ENCODE measurements around the gene HOXB1.

Gene HOXB1

DNA sequence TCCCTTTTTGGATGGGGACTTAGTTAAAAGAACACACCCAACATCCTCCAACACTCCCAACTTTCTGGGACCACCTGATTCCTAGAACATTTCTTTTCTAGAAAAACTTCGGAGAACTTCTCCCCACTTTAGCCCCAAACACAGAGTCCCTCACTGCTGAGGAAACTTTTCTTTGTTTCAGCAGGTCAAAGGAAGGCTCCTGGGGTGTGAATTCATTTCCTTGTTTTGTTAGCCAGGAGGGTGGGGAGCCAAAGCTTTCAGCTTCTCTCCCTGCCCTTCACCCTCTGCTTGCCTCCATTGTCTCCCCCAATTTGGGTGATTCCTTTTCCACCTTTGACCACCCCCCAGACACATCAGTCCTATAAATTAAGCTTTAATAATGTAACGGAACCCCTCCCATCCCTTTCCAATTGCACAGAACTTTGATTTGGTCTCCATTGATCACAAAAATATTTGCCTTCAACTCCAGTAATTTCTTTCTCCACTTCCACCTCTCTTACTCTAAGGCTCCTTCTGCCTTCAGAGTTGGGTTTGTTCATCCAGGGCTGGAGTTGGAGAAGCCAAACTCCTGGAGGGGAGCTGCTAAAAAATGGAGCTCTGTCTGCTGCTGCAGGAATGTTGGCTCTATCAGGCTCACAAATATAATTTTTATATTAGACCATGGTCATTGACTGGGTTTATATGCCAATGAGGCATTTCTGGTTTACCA lies 37.0 kb upstream of the HOXB1 start:
- DNase-seq (ENCODE audit: low read depth in 2 of 2), result no peak

DNA sequence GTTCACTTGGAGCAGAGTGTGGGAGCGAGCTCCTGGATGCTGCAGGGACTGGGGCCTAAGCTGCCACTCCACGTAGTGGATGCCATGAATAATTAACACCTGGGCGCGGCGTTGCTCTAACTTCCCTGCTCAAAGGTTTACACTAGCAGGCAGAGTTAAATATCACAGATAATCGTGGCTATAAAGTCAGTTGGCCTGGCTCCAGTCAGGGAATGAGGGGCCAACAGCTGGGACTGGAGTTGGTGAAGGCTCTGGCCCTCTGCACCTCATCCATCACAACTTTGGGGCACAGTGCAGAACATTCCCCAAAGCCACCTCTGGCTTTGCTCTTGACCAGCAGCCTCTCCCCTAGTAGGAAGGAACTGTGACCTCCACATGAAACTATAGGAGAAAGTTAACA lies 36.4 kb upstream of the HOXB1 start:
- no peak for DNase-seq (ENCODE audit: low read depth in 2 of 2)

DNA sequence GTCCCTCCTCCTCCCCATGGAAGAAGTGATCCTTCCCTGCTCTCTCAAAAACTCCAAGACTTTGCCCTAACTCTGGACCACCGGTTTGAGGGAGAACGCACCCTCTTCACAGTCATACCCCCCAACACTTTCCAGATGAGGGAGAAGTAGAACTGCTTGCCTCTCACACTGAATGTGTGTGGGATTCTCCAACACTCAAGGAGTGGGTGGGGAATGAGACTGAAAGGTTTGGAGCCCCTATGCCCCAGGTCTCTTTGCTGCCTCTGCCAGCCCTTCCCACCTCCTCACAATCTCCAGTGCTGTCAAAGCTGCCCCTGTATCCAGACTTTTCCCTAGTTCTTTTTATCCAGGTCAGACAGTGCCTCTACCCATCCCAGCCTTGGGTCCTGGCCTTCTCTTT lies 35.9 kb upstream of the HOXB1 start:
- DNase-seq (ENCODE audit: low read depth in 2 of 2), result no peak

DNA sequence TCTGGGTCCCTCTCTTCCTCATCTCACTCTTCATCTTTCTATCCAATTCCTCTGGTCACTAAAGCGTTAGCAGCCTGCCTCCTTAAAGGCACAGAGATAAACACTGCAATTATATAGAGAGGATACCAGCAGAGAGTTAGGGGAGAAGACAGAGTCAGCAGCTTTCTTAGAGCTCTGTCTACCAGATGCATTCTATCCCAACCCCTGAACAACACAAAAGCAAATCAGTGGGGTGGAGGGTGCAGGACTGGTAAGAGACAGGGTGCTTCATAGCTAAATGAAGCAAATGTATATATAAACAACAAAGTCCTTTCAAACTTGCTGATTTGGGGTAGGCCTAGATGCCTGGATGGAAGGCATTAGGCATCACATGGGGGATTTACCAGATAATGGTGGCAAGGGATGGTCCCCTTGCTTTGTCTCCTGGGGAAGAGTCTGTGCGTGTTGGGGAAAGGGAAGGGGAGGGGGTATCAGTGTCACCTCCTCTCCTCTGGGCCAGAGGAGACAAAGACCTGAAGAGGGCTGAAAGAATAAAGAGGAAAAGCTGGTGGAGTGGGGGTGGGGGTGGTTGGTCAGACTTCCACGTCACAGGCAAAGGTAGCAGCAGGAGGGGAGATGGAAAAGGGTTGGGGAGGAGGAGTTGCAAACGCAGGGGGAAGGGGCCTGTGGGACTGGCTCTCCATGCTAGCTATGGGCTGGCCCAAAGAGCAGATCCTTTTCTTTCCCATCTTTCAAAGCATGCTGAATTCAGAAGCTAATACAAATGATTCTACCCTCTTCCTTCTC lies 35.3 kb upstream of the HOXB1 start:
- no peak for DNase-seq (ENCODE audit: low read depth in 2 of 2)

DNA sequence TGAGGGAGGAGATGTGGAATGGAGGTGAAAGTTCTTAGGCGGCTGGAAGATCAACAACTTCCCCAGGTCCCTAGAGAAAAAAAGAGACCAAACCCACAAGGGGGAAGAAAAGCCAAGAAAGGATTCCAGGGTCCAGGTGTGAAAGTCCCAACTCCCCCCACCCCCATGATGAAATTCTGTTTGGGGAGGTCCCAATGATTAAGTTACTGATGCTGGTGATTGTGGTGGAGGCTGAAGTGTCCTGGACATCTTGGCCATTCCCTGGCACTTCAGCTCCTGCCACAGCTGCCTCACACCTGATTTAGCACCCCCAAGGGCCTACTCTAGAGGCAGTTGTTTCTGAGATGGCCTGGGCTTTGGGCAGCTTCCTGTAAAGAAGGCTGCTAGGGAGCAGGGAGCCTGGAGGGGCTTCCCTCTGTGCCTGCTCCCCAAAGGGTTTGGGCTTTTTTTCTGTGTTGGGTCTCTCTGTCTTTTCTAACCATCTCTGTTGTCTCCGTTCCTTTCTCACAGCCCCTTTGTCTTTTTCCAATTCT lies 34.3 kb upstream of the HOXB1 start:
- DNase-seq (ENCODE audit: low read depth in 2 of 2), result no peak

DNA sequence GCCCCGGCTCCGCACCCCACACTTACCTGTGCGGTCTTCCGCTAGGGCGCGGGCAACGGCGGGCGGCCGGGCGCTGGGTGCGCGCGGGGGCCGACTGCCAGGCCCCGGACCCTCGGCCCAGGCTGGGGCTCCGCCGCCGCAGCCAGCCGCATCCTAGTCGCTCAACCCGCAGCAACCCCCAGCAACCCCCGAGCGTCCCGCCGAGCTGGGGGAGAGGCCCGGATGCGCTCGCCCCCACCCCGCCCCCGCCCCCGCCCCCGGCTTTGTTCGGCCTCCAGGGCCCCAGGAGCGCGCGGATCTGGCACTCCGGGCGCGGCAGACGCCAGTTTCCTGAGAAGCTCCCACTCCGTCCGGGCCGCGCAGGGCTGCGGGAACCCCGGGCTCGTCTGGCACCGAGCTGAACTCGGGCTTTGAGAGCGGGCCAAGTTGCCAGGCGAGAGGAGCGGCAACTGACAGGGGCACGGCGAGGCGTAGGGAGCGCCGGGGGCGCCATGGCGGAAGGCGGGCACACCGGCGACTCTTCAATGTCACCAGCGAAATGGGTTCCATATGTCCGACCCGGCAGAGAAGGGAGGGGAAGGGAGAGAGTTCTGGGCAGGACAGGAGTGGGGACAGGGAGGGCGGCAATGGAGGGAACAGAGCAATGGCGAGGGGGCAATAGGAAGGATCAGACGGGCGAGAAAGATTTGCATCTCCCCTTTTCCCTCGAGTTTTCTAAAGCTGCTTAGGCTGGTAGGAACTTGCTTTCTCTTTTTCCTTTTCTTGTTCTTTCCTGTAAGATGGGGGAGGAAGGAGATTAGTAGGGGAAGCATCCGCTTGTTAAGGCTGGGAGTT lies 33.6 kb upstream of the HOXB1 start:
- DNase-seq (ENCODE audit: low read depth in 2 of 2), result no peak

DNA sequence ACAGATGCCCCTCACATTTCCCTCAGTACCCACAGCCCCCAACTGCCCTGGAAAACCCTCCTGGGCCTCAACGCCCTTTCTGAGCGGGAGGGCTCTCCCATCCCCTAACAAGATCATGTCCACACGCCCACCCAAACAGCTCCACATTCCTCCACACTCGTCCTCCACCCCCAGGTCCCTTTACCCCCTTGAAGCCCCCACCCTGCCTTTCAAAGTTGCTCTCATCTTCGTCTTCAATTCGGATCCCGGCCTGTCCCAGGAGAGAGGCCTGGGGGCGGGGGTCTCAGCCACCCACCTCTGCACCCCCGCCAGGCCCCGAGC lies 33.0 kb upstream of the HOXB1 start:
- no peak for DNase-seq (ENCODE audit: low read depth in 2 of 2)

DNA sequence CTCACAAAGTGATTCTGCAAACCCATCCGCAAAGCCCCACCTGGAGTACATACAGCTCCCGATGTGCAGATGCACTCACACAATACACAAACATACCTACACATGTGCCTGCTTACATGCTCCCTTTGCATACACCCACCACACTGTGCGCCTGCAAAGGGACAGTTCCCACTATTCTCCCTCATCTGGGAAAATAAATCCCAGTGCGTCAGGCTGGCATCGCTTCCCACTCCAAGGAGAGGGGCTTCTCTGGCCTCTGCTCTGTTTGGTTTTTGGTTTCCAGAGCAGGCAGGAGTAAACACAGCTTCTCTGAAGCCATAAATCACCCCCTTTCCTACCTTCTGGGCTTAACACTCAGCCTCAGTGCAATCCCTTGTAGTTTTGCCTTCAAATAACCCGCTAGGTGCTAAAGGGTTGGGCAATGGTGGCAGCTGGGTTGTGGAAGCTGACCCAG lies 32.6 kb upstream of the HOXB1 start:
- no peak for DNase-seq (ENCODE audit: low read depth in 2 of 2)

DNA sequence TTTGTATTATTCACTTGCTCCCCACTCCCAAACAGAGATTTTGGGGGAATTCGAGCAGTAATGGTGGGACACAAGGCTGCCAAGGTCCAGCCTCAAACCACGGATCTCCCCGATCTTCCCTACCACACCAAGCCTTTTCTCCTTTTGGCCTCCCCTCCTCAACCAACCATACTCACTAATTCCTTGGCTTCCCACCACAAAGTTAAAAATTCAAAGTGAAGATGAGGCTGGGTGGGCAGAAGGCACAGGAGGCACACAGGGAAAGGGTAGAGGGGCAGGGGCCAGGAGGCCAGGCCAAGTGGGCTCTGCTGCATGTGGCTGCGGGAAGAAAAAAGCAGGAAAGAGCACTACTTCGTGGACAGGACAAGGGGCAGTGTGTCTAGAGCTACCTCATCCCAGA lies 32.1 kb upstream of the HOXB1 start:
- no peak for DNase-seq (ENCODE audit: low read depth in 2 of 2)

DNA sequence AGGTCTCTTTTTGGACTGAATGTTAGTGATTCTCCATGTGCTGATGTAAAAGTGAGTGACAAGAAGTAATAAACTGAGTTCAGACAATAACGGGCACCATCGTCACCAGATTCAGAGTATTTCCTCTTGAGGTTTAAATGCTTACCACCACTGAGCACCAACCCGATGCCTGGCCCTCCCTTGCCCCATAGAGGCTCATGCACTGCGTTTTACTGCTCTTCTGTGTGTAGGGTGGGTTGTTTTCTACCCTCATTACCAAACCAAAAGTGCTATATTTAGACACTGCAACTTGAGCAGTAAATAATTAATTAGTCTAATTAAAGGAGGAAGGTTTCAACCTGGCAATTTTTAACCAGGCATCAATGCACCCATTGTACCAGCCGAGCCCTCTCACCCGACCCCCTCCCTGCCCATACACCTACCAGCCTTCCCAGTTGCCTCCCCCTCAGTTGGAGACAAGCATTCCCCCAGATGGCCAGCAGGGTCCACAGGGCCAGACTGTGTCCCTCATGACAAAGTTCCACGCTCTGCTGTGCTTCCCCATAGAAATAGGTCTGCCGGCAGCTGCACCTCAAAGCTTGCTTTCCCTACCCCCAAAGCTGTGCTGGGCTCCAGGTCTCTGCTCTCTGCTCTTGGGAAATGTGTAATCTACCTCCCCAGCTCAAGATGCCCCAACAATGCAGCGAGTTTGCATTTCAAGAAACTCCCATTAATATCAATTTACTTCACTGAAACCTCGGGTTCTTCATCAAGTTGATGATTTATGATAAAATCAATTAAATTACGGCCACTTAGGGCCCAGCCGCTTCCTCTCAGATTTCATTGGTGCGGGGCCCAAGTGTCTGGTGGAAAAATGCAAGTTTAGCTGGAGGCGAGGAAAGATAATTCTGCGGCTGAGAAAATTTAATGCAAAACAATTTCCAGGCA lies 31.3 kb upstream of the HOXB1 start:
- DNase-seq (ENCODE audit: low read depth in 2 of 2), result no peak

DNA sequence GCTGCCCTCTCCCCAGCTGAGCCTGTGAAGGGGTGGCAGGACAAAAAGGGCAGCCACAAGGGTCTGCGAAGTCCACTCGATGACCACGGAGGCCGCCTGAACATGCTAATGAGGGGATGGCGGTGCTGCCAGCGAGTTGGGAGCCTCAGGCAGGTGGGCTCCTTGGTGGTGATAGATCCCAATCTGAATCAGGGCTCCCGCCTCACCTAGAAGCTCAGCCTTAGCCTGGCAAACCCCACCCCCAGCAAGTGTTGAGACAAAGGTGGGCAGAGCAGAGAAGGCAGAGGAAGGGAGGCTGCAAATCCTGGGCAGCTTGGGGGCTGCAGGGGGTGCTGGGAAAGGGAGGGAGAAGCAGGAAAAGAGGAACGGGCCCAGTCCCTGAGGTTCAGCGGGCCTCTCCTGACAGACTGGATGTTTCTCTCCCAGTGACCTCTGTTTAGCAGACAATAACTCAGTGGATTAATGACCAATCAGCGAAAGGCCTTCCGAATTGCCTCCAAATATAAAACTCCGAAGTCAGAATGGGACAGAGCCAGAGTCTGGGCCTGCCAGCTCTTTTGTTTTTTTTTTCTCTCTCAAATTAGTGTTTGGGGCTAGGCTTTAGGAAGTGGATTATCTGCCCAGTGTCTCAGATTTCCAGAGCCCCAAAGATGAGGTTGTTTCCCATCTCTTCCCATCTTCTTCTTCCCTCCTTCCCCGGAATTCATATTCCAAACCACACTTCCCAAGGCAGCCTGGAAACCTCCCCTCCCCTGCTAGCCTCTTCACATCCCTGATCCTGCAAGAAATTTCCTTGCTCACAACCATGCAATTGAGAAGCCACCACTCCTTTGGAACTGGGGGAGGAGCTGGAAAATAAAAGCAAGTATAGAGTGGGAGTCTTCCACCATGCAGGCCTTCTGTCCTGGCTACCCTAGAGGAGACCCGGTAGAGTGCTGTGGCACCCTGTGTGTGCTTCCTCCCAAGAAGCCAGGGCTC lies 29.3 kb upstream of the HOXB1 start:
- DNase-seq (ENCODE audit: low read depth in 2 of 2), result no peak

DNA sequence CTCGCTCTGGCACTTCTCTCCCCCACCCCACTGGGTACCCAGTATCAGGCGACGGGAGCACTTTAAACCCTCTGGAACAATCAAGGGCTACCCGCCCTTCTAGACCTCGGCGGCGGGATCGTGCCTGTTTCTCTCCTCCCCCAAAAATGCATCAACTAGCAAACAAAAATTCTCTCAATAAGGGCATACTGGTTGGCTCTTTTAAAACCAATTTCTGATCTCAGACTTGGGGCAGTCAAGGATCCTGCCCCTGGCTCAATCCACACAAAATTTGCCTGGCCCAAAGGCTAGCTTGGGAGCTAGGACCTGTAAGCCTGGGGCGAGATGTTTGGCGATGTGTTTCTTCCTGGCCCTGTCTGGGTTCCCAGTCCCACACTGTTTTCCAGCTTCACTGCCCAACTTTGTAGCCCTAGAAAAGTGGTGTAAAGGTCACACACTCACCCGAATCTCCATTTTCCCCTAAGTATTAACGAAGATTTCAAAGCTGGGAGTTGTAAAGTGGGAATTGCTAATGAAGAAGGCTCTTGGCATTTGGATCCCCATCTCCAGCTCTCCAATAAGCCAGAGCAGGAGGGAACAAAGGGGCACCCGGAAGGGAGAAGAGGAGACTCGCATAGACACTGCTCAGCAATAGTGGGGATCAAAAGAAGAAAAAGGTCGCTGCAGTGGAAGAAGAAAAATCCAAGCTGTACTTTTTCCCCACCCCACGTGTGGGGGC lies 28.5 kb upstream of the HOXB1 start:
- no peak for DNase-seq (ENCODE audit: low read depth in 2 of 2)

DNA sequence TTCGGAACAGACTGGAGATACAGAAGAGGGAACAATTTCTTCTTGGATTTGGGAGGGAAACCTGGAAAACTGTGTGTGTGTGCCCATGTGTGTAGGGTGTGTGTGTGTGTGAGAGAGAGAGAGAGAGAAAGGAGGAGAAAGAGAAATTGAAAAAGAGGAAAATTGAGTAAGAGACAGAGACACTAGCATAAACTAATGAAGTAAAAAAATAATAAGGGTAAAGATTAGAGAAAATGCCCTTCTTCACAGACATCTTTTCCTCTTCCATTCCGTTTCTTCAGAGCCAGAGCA lies 28.0 kb upstream of the HOXB1 start:
- no peak for DNase-seq (ENCODE audit: low read depth in 2 of 2)

DNA sequence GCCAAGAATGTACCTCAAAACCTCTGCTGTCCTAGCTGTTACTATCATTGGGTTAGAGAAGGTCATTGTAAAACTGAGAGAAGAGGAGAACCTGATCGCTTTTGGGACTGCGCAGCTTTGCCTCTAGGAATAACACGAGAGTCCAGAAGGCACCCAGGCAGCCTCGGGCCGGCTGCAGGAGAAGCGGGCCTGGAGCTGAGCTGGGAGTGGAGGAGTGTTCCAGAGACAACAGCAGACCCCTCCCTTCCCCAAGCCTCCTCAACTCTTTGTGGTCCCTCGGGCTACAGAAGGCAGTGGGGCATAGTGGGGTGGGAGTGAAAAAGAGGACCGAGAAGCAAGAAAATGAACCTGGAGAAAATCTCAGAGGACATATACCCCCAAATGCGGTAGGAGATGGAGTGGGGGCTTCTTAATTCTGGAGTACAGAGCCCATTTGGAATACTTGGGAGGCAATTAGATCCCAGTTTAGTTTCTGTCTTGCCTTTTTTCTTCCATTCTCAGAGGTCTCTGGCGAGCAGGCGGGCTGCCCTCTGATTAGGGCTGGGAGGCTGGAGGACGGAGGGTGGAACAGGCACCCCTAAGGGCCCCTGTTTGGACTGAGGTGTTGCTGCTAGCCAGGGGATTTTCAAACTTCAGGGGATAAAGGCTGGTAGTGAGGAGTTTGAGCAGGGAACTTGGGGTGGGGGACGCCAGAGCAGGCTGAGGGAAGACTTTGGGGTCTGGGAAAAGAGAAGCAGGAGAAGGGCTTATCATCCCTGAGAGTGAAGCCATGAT lies 27.4 kb upstream of the HOXB1 start:
- no peak for DNase-seq (ENCODE audit: low read depth in 2 of 2)

DNA sequence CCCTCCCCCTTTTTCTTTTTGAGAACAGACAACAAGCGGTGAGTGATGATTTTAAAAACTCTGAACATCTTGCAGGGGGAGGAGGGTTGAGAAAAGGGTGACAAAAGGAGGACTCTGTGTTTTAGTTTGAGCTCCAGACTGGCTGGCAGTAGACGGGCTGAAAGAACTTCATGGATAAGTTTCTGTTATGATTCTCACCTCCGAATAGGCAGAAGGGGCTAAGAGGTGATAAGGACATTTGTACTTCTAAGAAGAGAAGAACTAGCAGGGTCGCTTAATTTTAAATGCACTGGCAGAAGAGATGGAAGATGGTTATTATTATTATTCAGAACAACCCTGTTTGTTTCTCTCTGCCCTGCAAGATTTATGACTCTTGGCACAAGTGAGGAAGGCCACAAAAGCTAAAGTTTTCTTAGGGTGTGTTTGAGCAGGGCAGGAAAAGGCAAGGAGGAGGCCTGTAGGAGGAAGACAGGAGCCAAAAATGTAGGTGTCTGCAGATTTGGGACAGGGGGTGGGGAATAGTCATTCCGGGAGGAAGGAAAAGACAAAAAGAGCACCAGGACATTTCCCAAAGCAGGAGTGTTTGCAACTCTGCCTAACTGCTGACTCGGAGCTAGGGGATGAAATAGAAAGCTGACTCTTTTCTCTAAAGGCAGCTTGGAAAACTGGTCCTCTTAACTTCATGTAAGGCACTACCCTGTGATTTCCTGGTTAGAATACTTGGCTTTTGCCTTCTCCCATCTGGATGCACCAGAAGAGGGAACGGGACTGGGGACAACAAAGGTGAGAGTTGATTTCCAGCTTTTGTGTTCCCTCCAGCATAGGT lies 26.0 kb upstream of the HOXB1 start:
- DNase-seq (ENCODE audit: low read depth in 2 of 2), result no peak

DNA sequence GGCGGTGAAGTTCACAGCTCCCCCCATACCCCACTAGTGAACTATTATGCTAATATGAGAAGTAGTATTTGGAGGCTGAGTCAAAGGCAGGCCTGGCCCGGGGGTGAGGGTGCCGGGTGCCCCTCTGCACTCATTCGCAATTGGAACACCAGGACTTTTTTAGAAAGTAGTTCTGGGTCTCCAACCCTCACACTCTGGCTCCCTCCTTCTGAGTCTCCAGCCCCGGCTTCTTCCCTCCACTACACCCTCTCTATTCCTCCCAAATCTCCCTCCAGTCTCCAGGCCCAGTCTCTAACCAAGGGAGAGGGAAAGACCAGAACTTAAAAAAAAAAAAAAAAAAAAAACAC lies 25.4 kb upstream of the HOXB1 start:
- no peak for DNase-seq (ENCODE audit: low read depth in 2 of 2)

DNA sequence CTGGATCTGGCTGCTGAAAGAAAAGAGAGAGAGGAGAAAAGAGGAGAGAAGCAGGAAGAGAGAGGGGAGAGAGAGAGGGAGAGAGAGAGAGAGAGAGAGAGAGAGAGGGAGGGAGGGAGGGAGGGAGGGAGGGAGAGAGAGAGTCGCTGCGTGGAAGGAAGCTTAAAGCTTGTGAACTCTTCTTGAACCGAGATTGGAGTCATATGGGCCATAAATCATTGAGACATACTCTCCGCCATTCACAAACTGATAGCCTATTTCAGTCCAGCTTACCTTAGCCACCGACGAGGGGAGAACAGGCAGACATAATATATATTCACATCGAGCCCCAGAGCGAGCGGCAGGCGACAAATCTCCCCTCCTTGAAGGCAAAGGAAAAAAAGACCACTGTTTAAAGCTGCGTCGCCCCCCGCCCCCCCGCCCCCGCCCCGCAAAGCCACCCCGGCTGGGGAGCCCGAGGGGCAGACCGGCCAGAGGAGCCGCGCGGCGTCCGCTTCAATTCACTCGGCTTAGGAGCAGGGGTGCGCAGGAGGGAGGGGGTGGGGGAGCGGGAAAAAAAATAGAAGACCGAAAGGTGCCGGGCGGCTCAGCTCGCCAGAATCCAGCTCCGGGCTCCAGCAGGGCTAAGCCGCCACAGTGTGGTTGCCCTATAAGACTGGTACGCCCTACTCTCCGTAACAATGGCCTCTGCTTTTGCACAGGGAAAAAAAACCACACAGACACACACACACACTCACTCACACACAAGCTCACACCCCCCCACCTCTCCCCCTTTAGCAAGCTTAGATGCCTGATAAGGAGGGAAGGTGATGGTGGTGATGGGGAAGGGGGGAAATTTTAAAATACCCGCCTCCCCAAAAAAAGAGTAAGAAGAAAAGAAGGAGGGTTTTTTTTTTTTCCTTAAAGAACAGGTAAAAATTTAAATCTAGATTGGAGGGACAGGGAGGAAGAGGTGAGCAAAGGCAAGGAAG lies 24.7 kb upstream of the HOXB1 start:
- no peak for DNase-seq (ENCODE audit: low read depth in 2 of 2)
